NCI-H1417 treated with DMSO at 0.1 percent for 48 hours (cell line): ENCODE data around the gene DNAJC27.

Experiments used
- DNase-seq: peaks from one replicate; lab custom pipeline; 2025; lab: John Stamatoyannopoulos, UW

DNAJC27 gene

DNA sequence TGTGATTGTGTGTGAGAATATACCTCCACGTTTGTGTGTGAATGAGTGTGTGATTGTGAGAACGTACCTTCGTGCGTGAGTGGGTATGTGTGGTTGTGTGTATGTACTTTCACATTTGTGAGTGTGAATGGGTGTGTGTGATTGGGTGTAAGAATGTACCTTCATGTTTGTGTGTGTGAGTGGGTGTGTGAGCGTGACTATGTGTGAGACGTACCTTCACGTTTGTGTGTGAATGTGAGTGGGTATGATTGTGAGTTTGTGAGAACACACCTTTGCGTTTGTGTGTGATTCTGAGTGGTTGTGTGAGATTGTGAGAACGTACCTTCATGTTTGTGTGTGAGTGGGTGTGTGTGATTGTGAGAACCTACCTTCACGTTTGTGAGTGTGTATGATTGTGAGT is 45.9 kb downstream of the DNAJC27 start:
- DNase-seq, result no peak

DNA sequence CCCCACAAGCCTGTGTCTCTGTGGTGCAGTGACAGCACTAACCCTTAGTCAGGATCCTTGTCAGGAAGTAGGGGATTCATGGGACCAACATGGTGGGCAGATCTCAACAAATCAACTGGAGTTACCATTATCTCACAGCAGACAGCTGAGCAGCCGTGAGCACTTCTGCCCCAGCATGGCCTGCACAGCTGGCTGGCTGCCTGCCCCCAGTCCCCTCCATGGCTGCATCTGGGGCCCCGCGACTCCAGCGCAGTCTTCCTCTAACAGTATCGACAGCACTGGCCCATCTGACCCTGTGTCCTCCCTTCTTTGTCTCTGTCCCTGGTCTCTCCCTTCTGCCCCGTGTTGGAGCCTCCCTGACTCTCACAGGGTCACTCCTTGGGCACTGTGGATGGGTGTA is 47.0 kb downstream of the DNAJC27 start:
- no peak for DNase-seq

- no peak for DNase-seq
These were observed 47.5 kb downstream of the DNAJC27 start for GRCh38 chr2:24924266-24924665.

- DNase-seq, result no peak
These were observed 48.6 kb downstream of the DNAJC27 start for GRCh38 chr2:24923106-24923505.

DNA sequence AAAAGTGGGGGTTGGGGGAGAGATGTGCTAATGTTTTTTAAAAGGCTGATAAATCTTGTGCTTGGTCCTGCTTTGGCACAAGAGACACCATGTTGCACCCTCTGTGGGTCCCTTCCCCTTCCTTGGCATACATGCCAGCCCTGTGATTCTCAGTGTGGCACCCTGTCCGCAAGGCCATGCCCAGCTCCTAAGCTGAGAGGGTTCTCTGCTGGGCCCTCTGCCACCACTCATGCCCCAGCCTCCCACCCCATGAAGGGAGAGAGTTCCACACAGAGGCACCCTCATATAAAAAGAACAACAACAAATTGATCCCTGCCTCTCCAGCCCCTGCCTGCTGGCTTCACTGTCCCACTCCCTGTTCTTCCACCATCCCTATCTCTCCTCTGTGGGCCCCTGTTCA is 49.2 kb downstream of the DNAJC27 start:
- DNase-seq, result no peak

GRCh38 chr2:24920809-24921441 is 50.8 kb downstream of the DNAJC27 start:
- DNase-seq, result no peak

DNA sequence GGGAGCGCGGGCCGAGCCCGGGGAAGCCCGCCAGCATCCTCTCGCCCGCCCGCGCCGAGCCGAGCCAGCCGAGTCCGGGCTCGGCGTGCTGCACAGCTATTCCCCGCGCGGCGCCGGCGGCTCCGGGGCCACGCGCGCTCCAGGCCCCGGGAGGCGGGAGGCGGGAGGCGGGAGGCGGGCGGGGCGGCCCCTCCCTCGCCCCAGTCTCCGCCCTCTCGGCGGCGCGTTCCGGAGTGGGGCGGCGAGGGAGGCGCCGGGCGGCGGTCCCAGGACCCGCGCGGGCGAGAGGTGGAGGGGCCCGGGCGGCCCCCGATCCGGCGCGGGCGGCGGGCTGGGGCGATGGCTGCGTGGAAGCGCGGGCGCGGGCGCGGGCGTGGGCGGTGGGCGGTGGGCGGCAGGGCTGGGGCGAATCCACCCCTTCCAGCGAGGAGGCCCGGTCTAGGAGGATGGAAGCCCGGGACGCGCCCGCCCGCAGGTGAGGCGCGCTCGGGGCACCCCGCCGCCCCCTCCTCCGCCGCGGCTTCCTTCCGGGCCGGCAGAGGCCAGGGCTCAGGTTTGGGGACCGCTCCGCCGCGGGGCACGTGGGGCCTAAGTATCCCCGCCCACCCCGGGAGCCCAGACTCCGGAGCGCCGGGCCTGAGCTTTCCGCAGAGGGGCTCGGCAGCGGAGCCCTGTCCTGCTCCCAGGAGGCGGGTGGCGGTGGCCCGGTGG is 51.5 kb downstream of the DNAJC27 start, which contains the start of gene ADCY3:
ADCY3 (minus strand) TSS at position 140 of the 711 bp plus-strand sequence. CDS start 1,250 bp downstream, outside the sequence.
- DNase-seq, result no peak

- DNase-seq, result no peak
These were observed 52.2 kb downstream of the DNAJC27 start for GRCh38 chr2:24919506-24920097.

DNA sequence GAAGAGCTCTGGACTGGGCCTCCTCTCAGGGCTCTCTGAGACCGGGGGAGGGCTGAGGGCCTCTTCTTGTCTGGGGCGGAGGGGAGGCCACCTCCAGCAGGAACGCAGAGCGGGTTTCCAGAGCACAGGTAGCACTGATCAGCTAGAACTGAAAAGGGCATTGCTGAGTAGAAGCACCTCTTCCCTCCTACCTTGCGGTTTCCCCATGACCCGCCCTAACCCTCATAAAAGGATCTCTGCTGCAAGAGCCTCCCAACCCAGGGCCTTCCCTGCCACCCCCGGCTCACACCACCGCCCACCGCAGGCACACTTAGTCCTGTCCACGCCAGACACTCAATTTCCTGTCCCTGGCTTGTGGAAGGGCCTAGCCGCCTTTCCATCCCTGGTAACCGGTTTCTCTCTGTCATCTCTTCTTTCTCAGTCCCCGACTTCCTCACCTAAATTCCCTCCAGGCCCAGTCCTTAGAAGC is 52.7 kb downstream of the DNAJC27 start:
- no peak for DNase-seq

DNA sequence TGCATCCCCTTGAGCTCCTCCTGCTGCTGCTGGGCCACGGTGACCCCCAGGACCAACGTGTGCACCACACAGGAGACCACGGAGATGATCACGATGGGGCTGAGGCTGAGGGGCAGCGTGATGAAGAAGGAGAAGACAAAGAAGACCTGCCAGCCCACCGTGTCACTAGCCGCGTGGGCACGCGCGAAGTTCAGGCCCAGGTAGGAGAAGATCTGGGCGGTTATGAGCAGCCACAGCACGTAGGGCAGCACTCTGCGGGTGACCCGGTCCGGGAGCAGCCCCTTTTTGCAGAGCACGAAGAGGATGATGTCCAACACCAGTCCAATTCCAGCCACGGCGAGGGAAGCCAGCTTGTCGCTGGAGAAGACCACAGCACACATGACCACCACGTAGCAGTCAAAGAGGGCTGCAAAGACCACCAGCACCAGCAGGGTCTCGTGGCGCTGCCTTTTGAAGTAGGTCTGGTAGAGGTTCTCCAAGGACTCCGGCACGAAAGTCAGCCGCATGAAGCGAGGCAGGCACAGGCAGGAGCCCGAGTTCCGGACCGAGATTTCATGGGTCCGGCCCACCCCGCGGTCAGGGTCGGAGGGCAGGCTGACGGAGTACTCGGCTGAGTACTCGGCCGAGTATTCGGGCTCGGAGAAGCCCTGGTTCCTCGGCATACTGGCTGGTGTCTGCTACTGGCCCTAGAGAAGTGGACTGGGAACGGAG is 53.3 kb downstream of the DNAJC27 start:
- DNase-seq, result no peak

DNA sequence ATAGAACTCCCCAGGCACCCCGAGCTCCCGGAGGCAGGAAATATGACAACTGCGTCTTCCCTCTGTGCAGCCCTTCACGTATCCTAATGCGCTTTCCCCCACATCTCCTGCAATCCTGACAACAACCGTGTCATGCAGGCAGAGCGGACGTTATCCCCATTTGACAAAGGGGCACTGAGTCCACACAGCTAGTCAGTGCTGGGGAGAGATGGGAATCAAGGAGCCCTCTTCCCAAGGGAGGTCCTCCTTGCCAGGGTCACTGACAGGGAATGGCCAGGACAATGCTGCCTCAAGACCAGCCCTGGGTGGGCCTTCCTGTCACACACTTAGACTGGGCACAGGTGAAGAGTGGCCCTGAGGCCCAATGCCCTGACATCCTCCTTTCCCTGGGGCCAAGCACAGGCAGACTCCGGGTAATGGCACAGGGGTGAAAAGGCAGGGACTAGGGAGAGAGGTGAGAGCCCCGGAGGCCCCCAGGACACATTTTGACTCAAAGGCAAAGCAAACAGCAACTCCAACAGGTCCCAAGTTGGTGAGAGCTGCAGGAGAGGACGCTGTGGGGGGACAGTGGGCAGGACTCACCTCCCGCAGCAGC is 53.9 kb downstream of the DNAJC27 start:
- no peak for DNase-seq

DNA sequence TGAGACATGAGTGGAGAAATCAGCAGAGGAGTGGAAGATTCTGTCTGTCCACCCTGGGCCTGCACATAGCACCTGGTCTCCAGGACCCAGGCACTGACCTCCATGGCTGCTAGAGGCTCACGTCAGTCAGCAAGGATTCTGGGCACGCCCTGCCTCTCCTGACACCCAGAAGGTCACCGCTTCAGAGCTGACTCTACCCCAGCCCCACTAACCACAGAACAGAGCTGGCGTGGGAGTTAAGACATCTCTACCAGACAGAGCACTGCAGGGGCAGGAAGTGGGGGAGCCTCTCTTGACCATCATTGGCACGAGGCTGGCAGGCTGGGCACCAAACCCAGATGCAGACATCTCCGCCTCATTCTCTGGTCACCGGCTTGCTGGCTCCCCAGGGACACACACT is 54.7 kb downstream of the DNAJC27 start:
- DNase-seq, result no peak

DNA sequence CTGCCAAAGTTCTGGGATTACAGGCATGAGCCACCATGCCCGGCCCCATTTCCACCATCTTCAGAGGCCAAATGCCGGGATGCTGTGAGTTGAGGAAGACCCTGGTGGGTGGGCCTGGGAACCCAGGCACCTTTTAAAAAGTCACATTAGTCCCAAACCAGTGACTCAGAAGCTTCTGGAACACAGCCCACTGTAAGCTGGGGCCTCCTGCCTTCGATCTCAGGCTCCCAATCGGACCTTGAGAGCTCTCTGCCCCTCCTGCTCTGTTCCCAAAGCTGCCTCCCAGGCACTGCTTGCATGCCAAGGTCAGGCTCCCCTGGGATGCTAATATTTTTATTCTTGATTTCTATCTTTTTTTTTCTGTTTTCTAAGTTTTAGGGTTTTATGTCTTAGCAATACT is 56.0 kb downstream of the DNAJC27 start:
- no peak for DNase-seq

- no peak for DNase-seq
These were observed 56.6 kb downstream of the DNAJC27 start for GRCh38 chr2:24915175-24915574.

GRCh38 chr2:24914713-24915112 is 57.0 kb downstream of the DNAJC27 start:
- DNase-seq, result no peak

DNA sequence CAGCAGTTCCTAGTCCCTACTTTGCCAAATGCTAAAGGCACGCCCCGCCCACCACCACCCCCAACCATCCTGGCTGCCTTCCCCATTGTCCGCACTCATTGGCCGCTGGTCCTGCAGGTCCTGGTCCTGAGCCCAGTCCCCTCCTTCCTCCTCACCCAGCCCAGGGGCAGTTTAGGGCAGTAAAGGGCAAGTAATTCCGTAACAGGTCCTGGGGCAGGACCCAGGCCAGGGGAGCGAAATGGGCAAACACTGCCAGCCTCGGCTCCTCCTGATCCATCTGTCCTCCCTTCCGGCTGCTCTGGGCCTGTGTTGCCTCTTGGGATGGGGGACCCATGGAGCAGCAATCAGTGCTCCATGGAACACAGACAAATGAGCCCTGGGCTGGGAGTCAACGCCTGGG is 57.8 kb downstream of the DNAJC27 start:
- DNase-seq, result no peak

DNA sequence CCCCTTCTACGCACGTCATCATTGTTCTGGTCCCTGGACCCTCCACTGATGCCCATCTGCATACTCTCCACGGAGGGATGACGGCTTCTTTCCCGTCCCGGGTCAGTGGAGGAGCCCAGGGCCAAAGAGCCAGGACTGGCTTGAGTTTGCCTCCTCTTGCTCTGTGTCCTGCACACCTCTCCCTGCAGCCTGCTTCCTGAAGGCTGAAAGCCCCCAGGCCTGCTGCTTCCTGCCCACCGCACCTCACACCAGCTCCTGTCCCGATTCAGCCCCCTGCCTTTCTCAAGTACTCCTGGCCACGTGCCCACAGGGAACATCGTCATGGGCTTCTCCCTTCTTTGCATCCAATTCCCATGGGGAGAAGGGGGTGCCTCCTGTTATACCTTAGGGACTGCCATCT is 58.8 kb downstream of the DNAJC27 start:
- no peak for DNase-seq

GRCh38 chr2:24912523-24912922 is 59.2 kb downstream of the DNAJC27 start:
- no peak for DNase-seq

DNA sequence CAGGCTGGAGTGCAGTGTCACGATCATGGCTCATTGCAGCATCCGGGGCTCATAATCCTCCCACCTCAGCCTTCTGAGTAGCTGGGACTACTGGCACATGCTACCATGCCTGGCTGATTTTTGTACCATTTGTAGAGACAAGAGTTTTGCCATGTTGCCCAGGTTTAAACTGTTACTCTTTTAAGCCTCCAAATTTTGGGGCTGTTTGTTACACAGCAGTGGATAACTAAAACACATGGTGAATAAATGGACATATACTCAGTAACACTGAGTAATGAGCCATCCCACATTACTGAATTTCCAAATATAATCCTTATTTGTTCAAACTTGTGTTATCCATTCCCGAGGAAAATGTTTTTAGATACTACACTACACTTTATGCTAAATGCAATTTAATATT is 61.5 kb downstream of the DNAJC27 start:
- no peak for DNase-seq

- no peak for DNase-seq
These were observed 62.1 kb downstream of the DNAJC27 start for GRCh38 chr2:24909555-24910177.

GRCh38 chr2:24908461-24908901 is 63.3 kb downstream of the DNAJC27 start:
- DNase-seq, result no peak

DNA sequence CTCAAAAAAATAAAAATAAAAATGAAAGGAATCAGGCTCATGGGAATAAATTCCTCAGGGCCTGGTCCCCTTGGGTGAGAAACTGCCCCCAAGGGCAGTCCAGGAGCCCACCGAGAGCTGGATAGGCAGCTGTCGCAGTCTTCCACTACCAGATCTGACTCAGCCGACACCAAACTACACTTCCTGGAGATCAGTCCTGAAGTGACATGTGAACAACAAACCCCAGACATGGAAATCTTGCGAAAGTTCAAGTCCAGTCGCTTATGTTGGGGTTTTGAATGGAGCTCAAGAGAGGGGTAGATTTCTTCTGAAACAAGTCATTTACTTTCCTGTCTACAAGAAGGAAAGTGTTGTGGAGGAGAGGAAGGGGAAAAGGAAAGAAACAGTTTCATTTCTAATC is 64.6 kb downstream of the DNAJC27 start:
- no peak for DNase-seq
